Activated effector memory CD4-positive, alpha-beta T cell treated with anti-CD3 and anti-CD28 coated beads, Interleukin-2, amount 50 U/mL, for 16 hours (primary cell): Measurements from ENCODE around the gene CDC14C.
"Not testable (repeated sequence)": the region's sequence is repeated elsewhere in the genome, so short reads cannot be mapped to it uniquely, and the experiment has no call there.

ENCODE experiments used
- DNase-seq: peaks from one replicate; pipeline ENCODE4 v3.0.0-alpha.2; 2020

The CDC14C gene

DNA sequence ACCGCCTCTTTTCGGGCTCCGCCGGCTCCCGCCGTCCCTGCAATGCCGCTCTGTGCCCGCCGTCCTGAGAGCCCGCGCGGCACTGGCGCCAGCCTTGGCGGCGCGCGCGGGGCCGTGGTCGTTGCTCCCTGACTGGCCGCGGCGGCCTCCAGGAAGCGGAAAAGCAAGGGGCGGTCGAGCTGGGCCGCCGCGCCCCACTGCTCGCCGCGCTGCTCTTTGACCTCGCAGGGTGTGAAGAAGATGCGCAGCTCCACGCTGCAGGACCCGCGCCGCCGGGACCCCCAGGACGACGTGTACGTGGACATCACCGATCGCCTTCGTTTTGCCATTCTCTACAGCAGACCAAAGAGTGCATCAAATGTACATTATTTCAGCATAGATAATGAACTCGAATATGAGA lies at the start of gene CDC14C:
CDC14C (plus strand) TSS at position 115 of the 400 bp plus-strand sequence; CDS start at position 241, 126 bp downstream.
- no peak for DNase-seq

DNA sequence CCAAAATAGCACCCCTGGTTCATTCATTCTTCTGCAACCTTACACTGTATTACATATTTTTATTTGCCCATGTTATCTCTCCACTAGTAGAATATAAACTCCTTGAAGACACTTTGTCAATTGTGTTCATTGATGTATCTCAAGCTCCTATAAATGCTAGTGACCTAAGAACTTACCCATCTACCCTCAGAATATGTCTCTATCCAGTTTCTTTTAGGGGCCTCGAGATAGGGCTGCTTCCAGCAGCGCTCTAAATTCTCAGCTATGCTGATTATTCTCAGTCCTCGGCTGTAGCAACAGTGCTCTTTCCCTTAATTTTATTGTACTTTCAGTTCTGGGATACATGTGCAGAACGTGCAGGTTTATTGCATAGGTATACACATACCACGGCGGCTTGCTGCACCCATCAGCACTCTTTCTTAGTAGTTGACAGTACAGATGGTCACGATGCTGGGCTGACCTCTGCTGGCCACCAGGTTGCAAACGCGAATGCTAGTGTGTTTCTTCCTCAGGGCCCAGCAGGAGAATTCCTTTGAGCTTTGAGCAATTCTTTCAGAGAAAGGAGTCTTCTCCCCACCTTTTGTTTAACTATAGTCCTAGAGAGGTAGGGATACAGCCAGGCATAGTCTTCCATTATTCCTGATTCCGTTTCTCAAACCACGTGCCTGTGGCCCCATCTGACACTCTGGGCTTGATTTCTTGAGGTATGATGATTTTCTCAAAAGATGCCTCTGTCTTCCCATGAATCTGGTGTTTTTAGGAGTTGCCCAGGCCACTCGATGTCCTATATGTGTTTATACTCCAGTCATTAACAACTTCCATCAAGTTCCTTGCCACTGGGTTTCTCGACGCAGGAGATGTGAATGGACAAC lies 49.1 kb upstream of the CDC14C start:
- no peak for DNase-seq

DNA sequence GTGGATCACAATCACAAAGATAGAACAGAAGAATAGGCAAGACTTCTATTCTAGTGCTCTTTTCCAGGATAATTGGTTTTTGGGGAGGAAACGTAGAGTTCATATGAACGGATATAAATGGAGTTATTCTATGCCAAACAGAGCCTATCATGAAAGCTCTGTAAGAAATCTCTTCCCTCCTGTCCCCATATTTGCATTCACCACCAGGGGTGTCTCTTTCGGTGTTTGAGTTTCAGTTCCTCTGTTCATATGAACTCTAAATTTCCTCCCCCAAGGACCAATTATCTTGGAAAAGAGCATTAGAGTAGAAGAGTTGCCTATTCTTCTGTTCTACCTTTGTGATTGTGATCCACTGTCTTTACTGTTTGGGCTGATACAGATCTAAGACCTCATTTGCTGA lies 48.3 kb upstream of the CDC14C start:
- no peak for DNase-seq

- DNase-seq, result no peak
These were observed 43.5 kb upstream of the CDC14C start for GRCh38 chr7:48880851-48881250.

DNA sequence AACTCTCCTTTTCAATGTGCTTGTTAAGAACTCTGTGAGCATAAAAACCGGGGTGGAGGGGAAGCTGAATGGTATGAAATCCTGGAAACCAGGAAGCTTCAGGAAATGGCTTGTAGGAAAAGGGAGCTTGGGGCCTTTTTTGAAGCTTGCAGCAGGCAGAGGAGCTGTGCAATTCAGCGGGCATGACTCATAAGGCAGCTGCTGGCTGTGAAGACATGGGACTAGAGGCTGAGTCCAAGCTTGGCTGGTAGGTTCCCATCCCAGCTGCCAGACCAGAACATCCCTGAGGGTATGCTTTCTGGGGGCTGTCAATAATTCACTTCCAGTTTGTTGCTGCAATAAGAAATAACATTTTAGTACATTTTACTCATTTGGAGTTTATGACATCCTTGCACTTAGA lies 36.8 kb upstream of the CDC14C start:
- DNase-seq, result no peak

DNA sequence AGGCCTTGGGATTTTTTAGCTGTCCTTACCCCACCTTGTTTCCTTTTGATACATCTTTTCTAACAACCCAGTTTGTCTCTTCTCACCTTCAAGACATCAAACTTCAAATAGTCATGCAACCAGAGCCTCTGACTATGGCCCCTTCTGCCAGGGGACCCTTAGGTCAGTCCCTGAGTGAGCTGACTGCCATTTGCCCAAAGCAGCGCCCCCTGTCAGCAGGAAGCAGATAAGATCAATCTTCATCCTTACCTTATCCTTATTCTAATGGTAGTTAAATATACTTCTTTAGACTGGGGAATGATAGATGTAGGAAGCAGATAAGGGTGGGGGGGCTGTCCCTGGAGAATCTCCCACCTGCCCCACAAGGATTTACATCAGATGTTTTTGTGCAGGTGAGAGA lies 29.8 kb upstream of the CDC14C start:
- no peak for DNase-seq

- DNase-seq, result no peak
These were observed 24.4 kb upstream of the CDC14C start for GRCh38 chr7:48899932-48900331.

GRCh38 chr7:48901966-48902365 lies 22.4 kb upstream of the CDC14C start:
- no peak for DNase-seq

DNA sequence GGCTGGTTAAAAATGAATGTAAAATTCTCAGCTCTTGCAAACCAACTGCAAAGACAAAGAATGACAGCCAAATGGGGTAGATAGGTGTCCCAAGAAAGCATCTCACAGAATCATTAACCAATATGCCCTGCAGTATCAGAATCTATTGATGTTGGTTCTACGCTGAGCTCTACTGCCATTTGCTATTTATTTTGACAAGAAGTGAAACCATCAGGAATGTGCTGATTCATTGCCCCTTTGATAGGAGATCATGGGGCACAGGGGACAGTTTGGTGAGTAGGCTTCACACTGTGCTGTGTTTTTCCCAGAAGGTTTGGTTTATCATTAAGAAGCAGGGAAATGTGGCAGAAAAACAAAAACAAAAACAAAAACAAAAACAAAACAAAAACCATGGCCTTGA lies 19.4 kb upstream of the CDC14C start:
- no peak for DNase-seq

DNA sequence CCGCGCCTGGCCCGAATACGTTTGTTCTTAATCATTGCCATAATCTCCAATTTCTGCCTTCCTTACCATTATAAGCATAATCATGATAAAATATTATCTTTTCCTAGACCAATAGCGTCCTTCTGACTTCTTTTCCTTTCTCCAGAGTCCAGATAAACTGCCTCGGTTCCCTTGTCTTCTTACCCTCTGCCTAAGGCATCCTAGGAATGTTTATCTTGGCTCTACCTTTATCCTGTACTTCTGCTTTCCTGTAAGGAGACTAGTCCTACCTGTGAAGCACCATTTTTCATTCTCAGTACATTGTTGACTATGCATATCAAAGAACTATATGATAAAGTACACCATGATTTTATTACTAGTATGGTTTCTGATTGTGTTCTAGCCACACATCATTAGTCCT lies 18.7 kb upstream of the CDC14C start:
- DNase-seq, result not testable (repeated sequence)

- not testable (repeated sequence) for DNase-seq
These were observed 14.5 kb upstream of the CDC14C start for GRCh38 chr7:48909887-48910286.

DNA sequence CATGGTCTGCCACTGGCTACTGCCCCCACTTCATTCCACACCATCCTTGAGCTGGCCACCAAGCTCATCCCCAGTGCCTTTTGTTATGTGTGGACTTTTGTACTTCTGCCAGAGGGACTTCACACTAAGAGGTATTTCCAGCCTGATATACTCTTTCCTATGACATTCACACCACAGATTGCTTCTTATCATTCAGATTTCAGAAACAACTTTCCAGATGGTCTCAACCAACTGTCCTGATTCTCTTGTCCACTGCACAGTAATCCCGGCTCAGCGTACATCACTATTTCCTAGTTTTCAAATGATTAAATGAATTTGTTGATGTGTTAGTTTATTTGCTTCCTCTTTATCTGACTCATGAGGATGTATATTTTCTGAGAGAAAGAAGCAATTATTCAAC lies 7.1 kb downstream of the CDC14C start:
- DNase-seq, result no peak

GRCh38 chr7:48932126-48932910 lies 8.0 kb downstream of the CDC14C start:
- no peak for DNase-seq

GRCh38 chr7:48933549-48934085 lies 9.3 kb downstream of the CDC14C start:
- no peak for DNase-seq

DNA sequence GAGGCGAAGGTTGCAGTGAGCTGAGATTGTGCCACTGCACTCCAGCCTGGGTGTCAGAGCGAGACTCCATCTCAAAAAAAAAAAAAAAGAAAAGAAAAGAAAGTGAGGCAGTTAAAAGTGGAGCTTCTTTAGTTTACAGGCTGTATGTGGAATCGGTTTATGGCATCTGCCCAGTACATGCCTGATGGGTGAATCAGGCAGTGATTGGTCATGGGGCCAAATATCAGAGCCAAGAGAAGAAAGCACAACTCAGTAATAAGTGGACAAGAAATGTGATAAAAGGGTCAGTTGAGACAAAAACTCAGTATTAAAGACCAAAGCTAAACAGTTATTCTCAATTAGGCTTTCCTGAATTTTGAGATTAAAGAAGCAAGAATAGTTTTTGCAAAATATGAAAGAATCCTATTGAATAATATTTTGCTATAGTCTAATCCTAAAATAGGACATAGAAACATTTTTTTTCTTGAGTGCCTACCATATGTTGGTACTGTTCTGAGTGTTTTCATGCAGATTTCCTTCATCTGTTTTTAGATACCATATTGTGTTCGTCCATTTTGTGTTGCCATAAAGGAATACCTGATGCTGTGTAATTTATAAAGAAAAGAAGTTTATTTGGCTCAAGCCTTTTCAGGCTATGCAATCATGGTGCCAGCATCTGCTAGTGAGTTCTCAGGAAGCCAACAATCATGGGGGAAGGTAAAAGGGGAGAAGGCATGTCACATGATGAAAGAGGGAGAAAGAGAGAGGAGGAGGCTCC lies 14.4 kb downstream of the CDC14C start:
- no peak for DNase-seq

- DNase-seq, result no peak
These were observed 19.1 kb downstream of the CDC14C start for GRCh38 chr7:48943279-48943990.

- no peak for DNase-seq
These were observed 31.6 kb downstream of the CDC14C start for GRCh38 chr7:48955916-48956315.

DNA sequence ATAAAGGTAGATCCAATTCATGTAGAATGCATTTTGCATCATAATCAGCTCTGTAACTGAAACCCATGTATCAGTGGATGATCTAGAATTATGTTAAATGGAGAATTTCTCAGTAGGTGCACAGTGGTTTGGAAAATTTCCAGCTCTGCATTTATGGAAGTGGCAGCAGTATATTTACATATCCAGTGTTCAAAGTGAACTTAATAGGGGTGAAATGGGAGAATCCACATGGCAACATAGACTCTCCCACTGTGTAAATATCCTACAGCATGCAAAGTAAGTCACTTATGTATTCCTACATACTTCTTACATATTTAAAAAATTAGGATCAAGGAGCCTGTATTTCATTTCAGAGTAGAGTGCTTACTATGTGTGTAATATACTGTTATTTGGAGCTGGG lies 35.3 kb downstream of the CDC14C start:
- no peak for DNase-seq

DNA sequence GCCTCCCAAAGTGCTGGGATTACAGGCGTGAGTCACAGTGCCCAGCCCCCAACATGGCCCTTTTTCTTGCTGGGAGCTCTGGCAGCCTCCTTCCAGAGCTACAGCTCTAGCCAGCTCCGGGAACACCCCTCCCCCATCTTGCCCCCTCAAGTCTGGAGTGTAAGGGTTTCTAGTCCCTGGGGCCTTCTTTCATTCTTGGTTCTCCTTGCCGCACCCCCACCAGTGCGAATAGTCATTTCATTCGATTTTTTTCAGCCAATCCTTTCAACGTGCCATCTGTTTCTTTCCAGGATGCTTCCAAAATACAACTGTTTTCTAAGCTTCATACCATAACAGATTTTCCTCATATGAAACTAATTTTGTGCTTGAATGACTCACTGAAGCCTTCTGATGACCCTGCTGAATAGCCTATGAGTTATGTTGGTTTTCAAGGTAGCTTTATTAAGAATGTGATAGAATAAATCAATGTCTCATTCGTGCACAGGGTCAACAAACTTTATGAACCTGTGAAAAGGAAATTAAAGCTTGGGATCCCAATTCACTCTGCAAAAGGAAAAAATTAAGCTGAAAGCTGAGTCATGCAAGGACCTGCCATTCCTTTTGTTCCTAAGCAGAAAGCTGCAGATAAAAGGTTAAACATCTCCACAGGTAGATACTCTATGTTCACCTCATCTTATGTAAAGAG lies 38.6 kb downstream of the CDC14C start:
- no peak for DNase-seq

GRCh38 chr7:48964074-48964473 lies 39.7 kb downstream of the CDC14C start:
- DNase-seq, result no peak

DNA sequence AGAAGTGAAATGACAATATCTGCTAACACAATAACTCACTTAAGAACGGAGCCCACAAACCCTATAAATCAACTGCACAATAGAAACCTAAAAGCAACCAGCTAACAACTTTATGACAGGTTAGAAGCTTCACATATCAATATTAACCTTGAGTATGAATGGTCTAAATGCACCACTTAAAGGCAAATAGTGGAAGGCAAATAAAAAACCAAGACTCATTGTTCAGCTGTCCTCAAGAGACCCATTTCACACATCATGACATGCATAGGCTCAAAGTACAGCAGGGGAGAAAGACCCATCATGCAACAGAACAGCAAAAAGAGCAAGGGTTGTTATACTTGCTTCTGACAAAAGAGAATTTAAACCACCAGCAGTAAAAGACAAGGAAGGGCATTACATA lies 46.8 kb downstream of the CDC14C start:
- no peak for DNase-seq

DNA sequence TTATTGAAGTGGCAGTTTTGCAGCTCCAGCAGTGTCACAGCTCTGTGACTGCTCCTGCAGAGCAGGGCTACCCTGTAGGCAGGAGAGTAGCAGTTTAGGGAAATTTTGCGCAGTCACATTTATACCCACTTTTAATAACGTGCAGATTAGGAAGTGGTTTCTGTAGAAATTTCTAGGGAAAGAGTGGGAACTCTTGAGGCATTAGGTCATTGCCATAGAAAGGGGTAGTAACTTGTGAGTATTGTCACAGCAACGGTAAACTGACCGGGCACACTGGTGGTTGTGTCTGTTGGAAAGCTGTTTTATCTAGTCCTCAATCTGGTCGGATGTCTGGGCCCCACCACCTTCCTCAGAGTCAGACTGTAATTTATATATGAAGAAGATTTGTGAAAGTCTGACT lies 51.9 kb downstream of the CDC14C start:
- no peak for DNase-seq
